Measurements from ENCODE around the gene MAPK8IP1. TPM values are rescaled to one million over a fixed set of nuclear protein-coding genes. Genes with fewer than 3 reads are reported as not detected.

Gene MAPK8IP1
- polyA plus RNA-seq, 1 donor from 2014 or later = 58.8 TPM

DNA sequence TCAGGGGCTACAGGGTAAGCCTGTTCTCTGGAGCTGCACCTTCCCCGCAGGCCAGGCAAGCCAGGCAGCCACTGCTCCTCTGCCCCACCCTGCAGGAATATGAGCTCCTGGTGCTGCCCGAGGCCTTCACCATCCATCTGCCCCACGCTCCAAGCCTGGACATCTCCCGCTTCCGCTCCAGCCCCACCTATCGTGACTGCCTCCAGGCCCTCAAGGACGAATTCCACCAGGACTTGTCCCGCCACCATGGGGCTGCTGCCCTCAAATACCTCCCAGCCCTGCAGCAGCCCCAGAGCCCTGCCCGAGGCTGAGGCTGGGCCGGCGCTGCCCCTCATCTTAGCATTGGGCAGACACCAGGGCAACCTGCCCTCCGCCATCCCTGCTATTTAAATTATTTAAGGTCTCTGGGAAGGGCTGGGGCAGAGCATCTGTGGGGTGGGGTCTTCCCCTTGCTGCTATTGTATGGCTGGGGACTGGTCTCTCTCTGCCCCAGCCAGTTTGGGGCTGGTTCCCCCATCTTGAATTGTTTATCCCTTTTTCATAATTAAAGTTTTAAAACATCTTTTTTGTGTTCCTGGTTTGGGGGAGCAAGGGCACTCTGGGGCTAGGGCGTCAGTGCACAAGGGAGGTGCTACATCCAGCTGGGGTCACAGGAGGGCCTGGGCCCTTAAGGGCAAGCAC is 43.2 kb downstream of the MAPK8IP1 start:
- Histone ChIP-seq H3K36me3 (ENCODE audit: insufficient read depth, low read length) (peaks cover 7% of the 10 kb centered on the region), H2AFZ (ENCODE audit: low read depth, low read length) (no peak overlapping the region), H3K4me2 (ENCODE audit: low read length) (no peak overlapping the region), H3K27ac (ENCODE audit: low read length) (no peak overlapping the region), H3K9ac (ENCODE audit: low read length) (no peak overlapping the region), H3K27me3 (ENCODE audit: insufficient read depth, low read depth, low read length) (peaks cover 4% of the 10 kb centered on the region), H3K79me2 (replicated peaks; ENCODE audit: insufficient read depth, low read length) (no peaks in the 10 kb centered on the region), H3K4me3 (ENCODE audit: low read length) (no peak overlapping the region), H3K9me2 (ENCODE audit: insufficient read depth, low read length) (no peaks in the 10 kb centered on the region), H3F3A (ENCODE audit: insufficient read depth, low read length, poor library complexity, severe bottlenecking) (no peaks in the 10 kb centered on the region), H4K20me1 (ENCODE audit: insufficient read depth) (no peaks in the 10 kb centered on the region), H3K9me3 (ENCODE audit: low read length) (no peaks in the 10 kb centered on the region)
- TF ChIP-seq EP300 (conservative IDR thresholded peaks at IDR 0.05; ENCODE audit: poor library complexity, severe bottlenecking) = no peak
- no peak for TF ChIP-seq TAF1 (IDR thresholded peaks at IDR 0.05; ENCODE audit: low read depth)

GRCh38 chr11:45929486-45930030 is 44.1 kb downstream of the MAPK8IP1 start:
- peaks cover 7% of the 10 kb centered on the region for H3K36me3 ChIP-seq (ENCODE audit: insufficient read depth, low read length)
- no peaks in the 10 kb centered on the region for H3K27me3 ChIP-seq (ENCODE audit: insufficient read depth, low read depth, low read length)
- no peak overlapping the region for H3K4me2 ChIP-seq (ENCODE audit: low read length)
- no peak overlapping the region for H3K4me3 ChIP-seq (ENCODE audit: low read length)
- no peak overlapping the region for H3K9ac ChIP-seq (ENCODE audit: low read length)
- TF ChIP-seq TAF1 (IDR thresholded peaks at IDR 0.05; ENCODE audit: low read depth) = no peak
- no peak for TF ChIP-seq CTCF (IDR thresholded peaks at IDR 0.05; ENCODE audit: poor library complexity, severe bottlenecking)
- no peak for TF ChIP-seq EP300 (conservative IDR thresholded peaks at IDR 0.05; ENCODE audit: poor library complexity, severe bottlenecking)
- no peak for TF ChIP-seq SMC3 (conservative IDR thresholded peaks at IDR 0.05; ENCODE audit: poor library complexity)
- no peak for TF ChIP-seq RAD21 (conservative IDR thresholded peaks at IDR 0.05)
- no peak for TF ChIP-seq POLR2AphosphoS5 (IDR thresholded peaks at IDR 0.05)
- TF ChIP-seq, protein P1, sequence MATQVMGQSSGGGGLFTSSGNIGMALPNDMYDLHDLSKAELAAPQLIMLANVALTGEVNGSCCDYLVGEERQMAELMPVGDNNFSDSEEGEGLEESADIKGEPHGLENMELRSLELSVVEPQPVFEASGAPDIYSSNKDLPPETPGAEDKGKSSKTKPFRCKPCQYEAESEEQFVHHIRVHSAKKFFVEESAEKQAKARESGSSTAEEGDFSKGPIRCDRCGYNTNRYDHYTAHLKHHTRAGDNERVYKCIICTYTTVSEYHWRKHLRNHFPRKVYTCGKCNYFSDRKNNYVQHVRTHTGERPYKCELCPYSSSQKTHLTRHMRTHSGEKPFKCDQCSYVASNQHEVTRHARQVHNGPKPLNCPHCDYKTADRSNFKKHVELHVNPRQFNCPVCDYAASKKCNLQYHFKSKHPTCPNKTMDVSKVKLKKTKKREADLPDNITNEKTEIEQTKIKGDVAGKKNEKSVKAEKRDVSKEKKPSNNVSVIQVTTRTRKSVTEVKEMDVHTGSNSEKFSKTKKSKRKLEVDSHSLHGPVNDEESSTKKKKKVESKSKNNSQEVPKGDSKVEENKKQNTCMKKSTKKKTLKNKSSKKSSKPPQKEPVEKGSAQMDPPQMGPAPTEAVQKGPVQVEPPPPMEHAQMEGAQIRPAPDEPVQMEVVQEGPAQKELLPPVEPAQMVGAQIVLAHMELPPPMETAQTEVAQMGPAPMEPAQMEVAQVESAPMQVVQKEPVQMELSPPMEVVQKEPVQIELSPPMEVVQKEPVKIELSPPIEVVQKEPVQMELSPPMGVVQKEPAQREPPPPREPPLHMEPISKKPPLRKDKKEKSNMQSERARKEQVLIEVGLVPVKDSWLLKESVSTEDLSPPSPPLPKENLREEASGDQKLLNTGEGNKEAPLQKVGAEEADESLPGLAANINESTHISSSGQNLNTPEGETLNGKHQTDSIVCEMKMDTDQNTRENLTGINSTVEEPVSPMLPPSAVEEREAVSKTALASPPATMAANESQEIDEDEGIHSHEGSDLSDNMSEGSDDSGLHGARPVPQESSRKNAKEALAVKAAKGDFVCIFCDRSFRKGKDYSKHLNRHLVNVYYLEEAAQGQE (IDR thresholded peaks at IDR 0.05; ENCODE audit: borderline replicate concordance) = no peak
- no peak for TF ChIP-seq MXI1 (conservative IDR thresholded peaks at IDR 0.05; ENCODE audit: poor library complexity, severe bottlenecking)
- no peak overlapping the region for H2AFZ ChIP-seq (ENCODE audit: low read depth, low read length)
- H3K27ac ChIP-seq (ENCODE audit: low read length) = no peak overlapping the region
- no peaks in the 10 kb centered on the region for H3K79me2 ChIP-seq (replicated peaks; ENCODE audit: insufficient read depth, low read length)
- H3F3A ChIP-seq (ENCODE audit: insufficient read depth, low read length, poor library complexity, severe bottlenecking) = no peaks in the 10 kb centered on the region
- no peaks in the 10 kb centered on the region for H4K20me1 ChIP-seq (ENCODE audit: insufficient read depth)
- H3K9me3 ChIP-seq (ENCODE audit: low read length) = no peaks in the 10 kb centered on the region
- H3K9me2 ChIP-seq (ENCODE audit: insufficient read depth, low read length) = no peaks in the 10 kb centered on the region
